Measurements from ENCODE around the gene TAAR5.
"Not testable (repeated sequence)": the region's sequence is repeated elsewhere in the genome, so short reads cannot be mapped to it uniquely, and the experiment has no call there.

The TAAR5 gene
- total RNA-seq: 0 reads per million in 2 donors

DNA sequence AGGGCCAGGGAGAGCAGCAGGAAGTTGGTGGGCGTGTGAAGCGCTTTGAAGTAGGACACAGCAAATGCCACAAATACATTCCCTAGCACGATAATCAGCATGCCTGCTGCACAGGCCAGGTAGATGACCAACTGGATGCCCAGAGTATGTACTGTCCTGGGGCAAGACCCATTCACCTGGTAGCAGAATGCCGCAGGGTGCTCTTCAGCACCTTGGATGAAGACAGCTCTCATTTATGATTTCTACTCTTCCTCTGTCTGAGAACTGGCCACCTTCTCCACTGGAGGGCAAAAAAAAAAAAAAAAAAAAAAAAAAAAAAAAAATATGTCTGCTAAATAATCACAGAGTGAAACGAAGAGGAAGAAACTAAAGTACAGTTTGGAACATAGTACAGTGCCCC lies at the start of gene TAAR5:
Gene TAAR5, minus strand, starts transcription at position 288 of the 400 bp plus-strand sequence. Its CDS starts 55 bp downstream, at position 233.
- DNase-seq: no peak

DNA sequence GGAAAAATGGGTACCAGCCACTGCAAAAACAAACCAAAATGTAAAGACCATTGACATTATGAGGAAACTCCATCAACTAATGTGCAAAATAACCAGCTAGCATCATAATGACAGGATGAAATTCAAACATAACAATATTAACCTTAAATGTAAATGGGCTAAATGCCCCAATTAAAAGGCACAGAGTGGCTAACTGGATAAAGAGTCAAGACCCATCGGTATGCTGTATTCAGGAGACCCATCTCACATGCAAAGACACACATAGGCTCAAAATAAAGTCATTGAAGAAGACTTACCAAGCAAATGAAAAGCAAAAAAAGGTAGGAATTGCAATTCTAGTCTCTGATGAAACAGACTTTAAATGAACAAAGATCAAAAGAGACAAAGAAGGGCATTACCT lies 47.6 kb upstream of the TAAR5 start:
- not testable (repeated sequence) for DNase-seq

GRCh38 chr6:132635906-132636305 lies 46.4 kb upstream of the TAAR5 start:
- not testable (repeated sequence) for DNase-seq

DNA sequence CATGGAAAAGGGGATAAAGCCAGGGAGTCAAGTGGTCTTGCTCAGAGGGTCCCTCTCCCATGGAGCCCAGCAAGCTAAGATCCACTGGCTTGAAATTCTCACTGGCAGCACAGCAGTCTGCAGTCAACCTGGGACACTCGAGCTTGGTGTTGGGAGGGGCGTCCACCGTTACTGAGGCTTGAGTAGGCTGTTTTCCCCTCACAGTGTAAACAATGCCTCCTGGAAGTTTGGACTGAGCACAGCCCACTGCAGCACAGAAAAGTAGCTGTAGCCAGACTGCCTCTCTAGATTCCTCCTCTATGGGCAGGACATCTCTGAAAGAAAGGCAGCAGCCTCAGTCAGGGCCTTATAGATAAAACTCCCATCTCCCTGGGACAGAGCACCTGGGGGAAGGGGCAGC lies 45.7 kb upstream of the TAAR5 start:
- not testable (repeated sequence) for DNase-seq

- no peak for DNase-seq
Observed at GRCh38 chr6:132634796-132635195, 45.3 kb upstream of the TAAR5 start.

DNA sequence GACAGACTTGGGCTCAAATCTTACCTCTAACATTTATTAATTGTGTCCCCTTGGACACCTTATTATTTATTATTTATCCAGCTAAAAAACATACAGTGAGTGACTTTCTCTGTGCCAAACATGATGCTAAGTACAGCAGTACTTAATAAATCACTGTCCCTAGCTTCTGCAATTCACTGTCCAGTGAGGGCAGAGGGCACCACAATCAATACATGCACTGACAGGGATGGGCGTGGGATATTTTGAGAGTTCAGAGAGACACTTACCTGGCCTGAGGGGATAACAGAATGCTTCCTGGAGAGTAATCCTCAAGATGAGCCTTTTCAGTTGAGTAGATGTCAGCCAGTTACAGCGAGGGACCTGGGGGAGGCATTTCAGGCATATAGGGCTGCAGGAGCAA lies 43.8 kb upstream of the TAAR5 start:
- DNase-seq: no peak

- no peak for DNase-seq
Observed at GRCh38 chr6:132624175-132624574, 34.6 kb upstream of the TAAR5 start, which contains the start of gene TAAR2. Gene TAAR2 (minus strand): TSS chr6:132624275. CDS start chr6:132624275, 0 bp downstream.

- no peak for DNase-seq
Observed at GRCh38 chr6:132623106-132623845, 33.7 kb upstream of the TAAR5 start.

DNA sequence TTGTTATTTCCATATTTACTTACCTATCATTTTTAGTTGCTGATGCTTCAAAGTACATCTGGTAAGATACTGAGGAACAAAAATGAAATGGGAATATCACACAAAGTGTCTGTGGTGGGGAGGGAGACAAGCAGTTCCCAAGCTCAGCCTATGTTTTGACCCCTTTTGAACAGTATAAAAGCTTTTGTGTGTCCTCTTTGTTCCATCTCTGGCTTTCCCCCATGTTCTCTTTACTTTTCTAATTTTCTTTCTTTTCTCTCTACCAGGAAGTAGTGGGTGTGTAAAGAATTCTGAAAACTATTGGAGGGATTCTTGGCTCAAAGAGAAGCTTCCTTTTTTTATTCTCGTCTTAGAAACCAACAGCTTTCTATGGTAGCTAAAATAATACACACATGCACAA lies 27.1 kb upstream of the TAAR5 start:
- DNase-seq: no peak

DNA sequence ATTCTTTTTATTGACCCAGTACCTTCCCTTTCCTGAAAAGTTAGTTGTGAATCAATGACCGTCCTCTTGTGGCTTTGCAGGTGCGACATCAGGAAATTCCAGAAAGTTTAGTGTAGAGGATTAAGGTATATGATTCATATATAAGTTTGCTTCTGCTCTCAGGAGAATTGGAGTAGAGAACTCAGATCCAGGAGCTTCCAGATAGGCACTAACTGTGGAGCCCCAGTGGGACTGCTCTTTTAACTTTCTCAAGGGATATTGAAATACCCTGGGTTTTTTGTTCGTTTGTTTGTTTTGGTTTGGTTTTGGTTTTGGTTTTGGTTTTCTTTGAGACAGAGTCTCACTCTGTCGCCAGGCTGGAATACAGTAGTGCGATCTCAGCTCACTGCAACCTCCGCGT lies 25.0 kb upstream of the TAAR5 start:
- DNase-seq: no peak

GRCh38 chr6:132612449-132613108 lies 23.0 kb upstream of the TAAR5 start:
- DNase-seq: no peak

GRCh38 chr6:132611616-132612015 lies 22.1 kb upstream of the TAAR5 start:
- DNase-seq: no peak

DNA sequence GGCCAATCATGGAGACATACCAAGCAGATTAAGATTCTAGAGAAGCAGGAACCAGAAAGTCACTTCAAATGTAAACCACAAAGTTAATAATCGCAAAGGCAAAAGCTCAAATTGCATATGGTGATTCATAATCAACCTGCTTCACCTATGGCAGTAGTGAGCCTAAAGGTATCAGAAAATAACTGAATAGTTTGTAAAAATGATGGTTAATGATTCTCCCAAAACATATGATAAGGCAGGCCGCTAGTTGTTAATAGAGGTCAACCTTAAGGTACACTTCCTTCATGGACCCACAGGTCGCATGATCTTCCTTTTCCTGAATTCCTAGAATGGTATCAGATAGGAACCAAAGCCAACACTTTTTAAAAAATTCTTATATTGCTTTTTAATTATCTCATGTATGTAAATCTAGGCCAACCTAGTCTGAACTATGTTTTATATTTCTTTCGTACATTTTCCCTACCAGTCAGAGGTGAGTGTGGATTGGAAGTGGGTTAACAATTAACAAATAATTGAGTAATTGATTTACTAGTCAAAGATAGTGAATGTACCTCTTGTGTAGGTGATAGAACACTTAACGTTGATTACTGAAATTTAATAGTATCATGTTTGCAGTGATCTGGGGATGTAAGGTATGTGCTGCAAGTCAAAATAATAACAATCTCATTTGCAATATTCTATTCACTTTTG lies 18.1 kb upstream of the TAAR5 start:
- DNase-seq: no peak

GRCh38 chr6:132604635-132605152 lies 15.2 kb upstream of the TAAR5 start:
- no peak for DNase-seq

DNA sequence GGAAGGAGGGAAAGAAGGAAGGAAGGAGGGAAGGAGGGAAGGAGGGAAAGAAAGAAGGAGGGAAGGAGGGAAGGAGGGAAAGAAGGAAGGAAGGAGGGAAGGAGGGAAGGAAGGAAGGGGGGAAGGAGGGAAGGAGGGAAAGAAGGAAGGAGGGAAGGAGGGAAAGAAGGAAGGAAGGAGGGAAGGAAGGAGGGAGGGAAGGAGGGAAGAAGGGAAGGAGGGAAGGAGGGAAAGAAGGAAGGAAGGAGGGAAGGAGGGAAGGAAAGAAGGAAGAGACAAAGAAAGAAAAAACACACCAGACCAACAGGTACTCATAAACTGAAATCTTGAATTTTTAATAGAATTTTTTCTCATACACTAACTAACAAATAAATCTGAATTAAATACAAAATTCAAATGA lies 11.4 kb upstream of the TAAR5 start:
- not testable (repeated sequence) for DNase-seq

- DNase-seq: no peak
Observed at GRCh38 chr6:132598473-132598872, 8.9 kb upstream of the TAAR5 start.

GRCh38 chr6:132596201-132596600 lies 6.7 kb upstream of the TAAR5 start:
- no peak for DNase-seq

DNA sequence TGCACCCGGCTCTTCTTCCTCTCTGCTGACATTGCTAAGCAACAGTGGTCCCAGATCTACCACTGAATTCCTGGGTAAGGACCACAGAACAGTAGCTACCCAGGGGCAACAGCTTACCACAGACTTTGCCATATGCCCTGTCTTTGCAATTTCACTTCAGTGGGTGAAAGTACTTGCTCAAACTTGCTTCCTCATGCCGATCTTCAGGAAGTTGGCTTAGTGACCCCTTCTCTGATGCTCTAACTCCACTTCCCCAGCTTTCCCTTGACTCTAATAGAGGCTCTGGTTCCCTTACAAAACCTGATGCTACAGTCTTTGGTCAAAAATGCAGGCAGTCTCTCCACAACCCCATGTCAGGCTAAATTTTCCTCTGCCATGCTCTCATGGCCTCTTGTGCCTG lies 3.3 kb upstream of the TAAR5 start:
- no peak for DNase-seq

- DNase-seq: no peak
Observed at GRCh38 chr6:132590362-132590761, 821 bp upstream of the TAAR5 start.

GRCh38 chr6:132587424-132587823 lies 2.1 kb downstream of the TAAR5 start:
- no peak for DNase-seq

DNA sequence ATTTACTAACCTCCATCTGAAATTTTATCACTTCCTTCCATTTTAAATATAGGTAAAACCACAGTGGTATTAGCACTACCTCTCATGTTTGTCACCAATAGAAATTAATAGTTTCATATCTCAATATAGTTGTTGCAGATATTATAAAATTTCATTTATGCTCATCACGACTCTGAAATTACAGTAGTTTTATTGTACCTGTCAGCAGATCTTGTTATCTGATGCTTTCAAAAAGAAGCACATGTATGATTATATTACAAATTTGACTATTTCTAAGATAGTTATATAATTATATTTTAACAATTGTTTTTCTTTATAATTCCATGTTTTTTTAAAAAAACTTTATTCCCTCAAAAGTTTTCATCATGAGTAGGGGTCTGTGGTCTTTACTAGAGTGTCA lies 4.8 kb downstream of the TAAR5 start:
- DNase-seq: no peak

DNA sequence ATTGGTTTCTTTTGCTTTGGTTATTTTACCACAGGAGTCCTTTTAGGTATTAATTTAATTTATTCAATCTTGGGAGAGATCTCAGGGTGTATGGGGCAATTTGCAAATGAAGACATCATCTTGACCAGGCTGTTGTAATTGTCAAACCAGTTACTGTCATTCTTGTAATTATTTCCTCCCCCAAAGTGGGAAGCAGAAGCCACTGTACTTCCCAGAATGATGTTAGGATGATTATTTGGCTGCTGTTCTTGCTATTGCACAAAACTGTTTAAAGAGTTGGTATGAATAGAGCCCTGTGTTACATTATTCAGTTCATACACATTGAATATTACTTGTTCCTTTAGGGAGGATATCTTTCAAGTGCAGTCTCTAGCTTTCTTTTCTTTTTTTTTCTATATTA lies 17.8 kb downstream of the TAAR5 start:
- no peak for DNase-seq

DNA sequence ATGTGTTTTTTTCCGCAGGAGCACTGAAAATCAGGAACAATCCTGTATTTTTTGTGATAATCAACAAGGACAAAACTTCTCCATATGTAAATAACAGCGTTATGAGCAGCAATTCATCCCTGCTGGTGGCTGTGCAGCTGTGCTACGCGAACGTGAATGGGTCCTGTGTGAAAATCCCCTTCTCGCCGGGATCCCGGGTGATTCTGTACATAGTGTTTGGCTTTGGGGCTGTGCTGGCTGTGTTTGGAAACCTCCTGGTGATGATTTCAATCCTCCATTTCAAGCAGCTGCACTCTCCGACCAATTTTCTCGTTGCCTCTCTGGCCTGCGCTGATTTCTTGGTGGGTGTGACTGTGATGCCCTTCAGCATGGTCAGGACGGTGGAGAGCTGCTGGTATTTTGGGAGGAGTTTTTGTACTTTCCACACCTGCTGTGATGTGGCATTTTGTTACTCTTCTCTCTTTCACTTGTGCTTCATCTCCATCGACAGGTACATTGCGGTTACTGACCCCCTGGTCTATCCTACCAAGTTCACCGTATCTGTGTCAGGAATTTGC lies 19.2 kb downstream of the TAAR5 start, which contains the start of gene TAAR6:
Gene TAAR6, plus strand, starts transcription at position 102 of the 557 bp plus-strand sequence. Its CDS starts 0 bp downstream, at position 102.
- DNase-seq: no peak
